Measurements from ENCODE around the gene PGAP6.

GRCh38 chr16:322476-323143 lies 59.2 kb downstream of the PGAP6 start:
- TF ChIP-seq CTCF (IDR thresholded peaks at IDR 0.05): no peak
- TF ChIP-seq POLR2A (IDR thresholded peaks at IDR 0.05; ENCODE audit: low read length): no peak
- no peak for TF ChIP-seq SMC3 (IDR thresholded peaks at IDR 0.05)
- TF ChIP-seq MYC (IDR thresholded peaks at IDR 0.05; ENCODE audit: borderline replicate concordance, low read length): no peak
- TF ChIP-seq, protein P1, sequence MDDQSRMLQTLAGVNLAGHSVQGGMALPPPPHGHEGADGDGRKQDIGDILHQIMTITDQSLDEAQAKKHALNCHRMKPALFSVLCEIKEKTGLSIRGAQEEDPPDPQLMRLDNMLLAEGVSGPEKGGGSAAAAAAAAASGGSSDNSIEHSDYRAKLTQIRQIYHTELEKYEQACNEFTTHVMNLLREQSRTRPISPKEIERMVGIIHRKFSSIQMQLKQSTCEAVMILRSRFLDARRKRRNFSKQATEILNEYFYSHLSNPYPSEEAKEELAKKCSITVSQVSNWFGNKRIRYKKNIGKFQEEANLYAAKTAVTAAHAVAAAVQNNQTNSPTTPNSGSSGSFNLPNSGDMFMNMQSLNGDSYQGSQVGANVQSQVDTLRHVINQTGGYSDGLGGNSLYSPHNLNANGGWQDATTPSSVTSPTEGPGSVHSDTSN (IDR thresholded peaks at IDR 0.05): no peak
- no peak for TF ChIP-seq ELK1 (IDR thresholded peaks at IDR 0.05; ENCODE audit: low read depth, low read length)
- TF ChIP-seq RCOR1 (IDR thresholded peaks at IDR 0.05; ENCODE audit: low read depth, low read length): no peak
